H9 (cell line): ENCODE measurements around the gene ITGB8. TPM values are rescaled to one million over a fixed set of nuclear protein-coding genes. Genes with fewer than 3 reads are reported as not detected.

Experiments used
- DNase-seq: peaks from one replicate; pipeline ENCODE4 v3.0.0-alpha.2; 2017
- H2AFZ ChIP-seq: one replicate; pipeline ENCODE4 v1.6.1; 2013; ENCODE audit warnings: mild to moderate bottlenecking, low read length, control low read depth, moderate library complexity
- H2AK5ac ChIP-seq: 2 replicates; pipeline ENCODE4 v1.6.1; 2013; ENCODE audit warnings: low read length, control low read depth, mixed read lengths; ENCODE audit not compliant: insufficient read length
- H2BK120ac ChIP-seq: one replicate; pipeline ENCODE4 v1.6.1; 2013; ENCODE audit warnings: low read depth, mild to moderate bottlenecking, low read length, control low read depth, inconsistent platforms; ENCODE audit not compliant: poor library complexity, severe bottlenecking
- H2BK12ac ChIP-seq: 2 replicates; pipeline ENCODE4 v1.6.1; 2013; ENCODE audit warnings: low read length, control low read depth, mixed read lengths, low read depth; ENCODE audit not compliant: insufficient read length
- H2BK15ac ChIP-seq: 2 replicates; pipeline ENCODE4 v1.6.1; 2013; ENCODE audit warnings: low read depth, low read length, control low read depth
- H2BK20ac ChIP-seq: one replicate; pipeline ENCODE4 v1.6.1; 2013; ENCODE audit warnings: low read depth, mild to moderate bottlenecking, low read length, control low read depth, inconsistent platforms; ENCODE audit not compliant: poor library complexity, severe bottlenecking
- H2BK5ac ChIP-seq: 2 replicates; pipeline ENCODE4 v1.6.1; 2013; ENCODE audit warnings: low read length, control low read depth, mixed read lengths; ENCODE audit not compliant: insufficient read length
- H3K14ac ChIP-seq: 2 replicates; pipeline ENCODE4 v1.6.1; 2013; ENCODE audit warnings: low read length, control low read depth; ENCODE audit not compliant: insufficient read depth
- H3K18ac ChIP-seq: 2 replicates; pipeline ENCODE4 v1.6.1; 2013; ENCODE audit warnings: low read depth, mild to moderate bottlenecking, mixed read lengths, low read length, control low read depth; ENCODE audit not compliant: insufficient read length
- H3K23ac ChIP-seq: 2 replicates; pipeline ENCODE4 v1.6.1; 2013; ENCODE audit warnings: low read length, control low read depth, mixed read lengths, low read depth; ENCODE audit not compliant: insufficient read length
- H3K23me2 ChIP-seq: 2 replicates; pipeline ENCODE4 v1.6.1; 2013; ENCODE audit warnings: low read depth, mild to moderate bottlenecking, mixed read lengths, low read length, control low read depth; ENCODE audit not compliant: insufficient read length, poor library complexity, severe bottlenecking
- H3K27ac ChIP-seq: 2 replicates; pipeline ENCODE4 v1.5.1; 2013; ENCODE audit warnings: low read length, control low read depth, mixed read lengths, low read depth; ENCODE audit not compliant: insufficient read length
- H3K27me3 ChIP-seq: 2 replicates; pipeline ENCODE4 v1.6.1; 2013; ENCODE audit warnings: low read length, control low read depth, inconsistent platforms; ENCODE audit not compliant: insufficient read depth
- H3K4ac ChIP-seq: 2 replicates; pipeline ENCODE4 v1.6.1; 2013; ENCODE audit warnings: low read depth, mild to moderate bottlenecking, control low read depth, inconsistent platforms, low read length, moderate library complexity
- H3K4me1 ChIP-seq: 2 replicates; pipeline ENCODE4 v1.6.1; 2013; ENCODE audit warnings: low read length, control low read depth, inconsistent platforms; ENCODE audit not compliant: insufficient read depth
- H3K4me2 ChIP-seq: 2 replicates; pipeline ENCODE4 v1.6.1; 2013; ENCODE audit warnings: low read length, control low read depth, mixed read lengths; ENCODE audit not compliant: insufficient read length, insufficient read depth
- H3K56ac ChIP-seq: 2 replicates; pipeline ENCODE4 v1.6.1; 2013; ENCODE audit warnings: low read depth, mild to moderate bottlenecking, mixed read lengths, low read length, control low read depth; ENCODE audit not compliant: insufficient read length
- H3K79me1 ChIP-seq: 2 replicates; pipeline ENCODE4 v1.6.1; 2013; ENCODE audit warnings: low read depth, mild to moderate bottlenecking, moderate library complexity, low read length, control low read depth, inconsistent platforms; ENCODE audit not compliant: insufficient read depth, poor library complexity, severe bottlenecking
- H3K79me2 ChIP-seq: 2 replicates; pipeline ENCODE4 v1.6.1; 2013; ENCODE audit warnings: low read length, control low read depth, inconsistent platforms; ENCODE audit not compliant: insufficient read depth
- H3K9ac ChIP-seq: 2 replicates; pipeline ENCODE4 v1.6.1; 2013; ENCODE audit warnings: low read length, control low read depth, mixed read lengths; ENCODE audit not compliant: insufficient read length; ENCODE audit errors: extremely low read depth
- H3K9me3 ChIP-seq: one replicate; pipeline ENCODE4 v1.6.1; 2013; ENCODE audit warnings: low read depth, low read length, inconsistent platforms; ENCODE audit not compliant: control insufficient read depth
- H3T11ph ChIP-seq: one replicate; pipeline ENCODE4 v1.6.1; 2013; ENCODE audit warnings: mild to moderate bottlenecking, low read length, control low read depth, inconsistent platforms
- H4K20me1 ChIP-seq: one replicate; pipeline ENCODE4 v1.6.1; 2013; ENCODE audit not compliant: control insufficient read depth, insufficient read length, insufficient read depth
- H4K5ac ChIP-seq: 2 replicates; pipeline ENCODE4 v1.6.1; 2013; ENCODE audit warnings: low read depth, mild to moderate bottlenecking, mixed read lengths, low read length, control low read depth; ENCODE audit not compliant: insufficient read length
- H4K8ac ChIP-seq: replicated peaks from 2 replicates; pipeline ENCODE4 v1.6.1; 2013; ENCODE audit warnings: low read length, control low read depth, mixed read lengths, low read depth; ENCODE audit not compliant: insufficient read length
- H4K91ac ChIP-seq: 2 replicates; pipeline ENCODE4 v1.6.1; 2013; ENCODE audit warnings: low read depth, mild to moderate bottlenecking, moderate library complexity, mixed read lengths, low read length, control low read depth; ENCODE audit not compliant: insufficient read length
- H3K27ac Mint-ChIP-seq, 3 experiments: 2 replicates in 2 of 3; 3 replicates in 1 of 3; pipeline ENCODE4 v1.8.0; 2020 to 2021; ENCODE audit warnings: mixed read lengths in 3 of 3, mild to moderate bottlenecking in 1 of 3, moderate library complexity in 1 of 3
- H3K27me3 Mint-ChIP-seq: 2 replicates; pipeline ENCODE4 v1.8.0; 2021; ENCODE audit warnings: low read depth, mild to moderate bottlenecking, moderate library complexity, mixed read lengths
- H3K36me3 Mint-ChIP-seq, 3 experiments: 2 replicates in 2 of 3; 3 replicates in 1 of 3; pipeline ENCODE4 v1.8.0; 2020 to 2021; ENCODE audit warnings: low read depth in 3 of 3, mixed read lengths in 3 of 3; ENCODE audit not compliant: insufficient read depth in 1 of 3
- H3K4me1 Mint-ChIP-seq, 2 experiments: 2 replicates each; pipeline ENCODE4 v1.8.0; 2020; ENCODE audit warnings: mixed read lengths in 2 of 2
- H3K4me3 Mint-ChIP-seq, 2 experiments: 2 replicates in 1 of 2; 3 replicates in 1 of 2; pipeline ENCODE4 v1.8.0; 2020 to 2021; ENCODE audit warnings: mild to moderate bottlenecking in 2 of 2, mixed read lengths in 2 of 2, moderate library complexity in 1 of 2
- H3K9me3 Mint-ChIP-seq, 2 experiments: 2 replicates in 1 of 2; 3 replicates in 1 of 2; pipeline ENCODE4 v1.8.0; 2020; ENCODE audit warnings: mild to moderate bottlenecking in 2 of 2, mixed read lengths in 2 of 2, moderate library complexity in 1 of 2
- total RNA-seq: library from RNA; stranded (reverse); gene quantifications from 2 replicates; pipeline ENCODE4 v1.2.1, GENCODE V29; 2021
- TF ChIP-seq, protein P1 (sequence below): fragments of 200-600 bp; sonication (generic); conservative IDR thresholded peaks from 3 replicates; pipeline ENCODE4 v1.8.0; 2021; ENCODE audit warnings: antibody characterized with exemption, mild to moderate bottlenecking

The ITGB8 gene
- total RNA-seq, 1 experiment from 2014 or later = 7.6 TPM

DNA sequence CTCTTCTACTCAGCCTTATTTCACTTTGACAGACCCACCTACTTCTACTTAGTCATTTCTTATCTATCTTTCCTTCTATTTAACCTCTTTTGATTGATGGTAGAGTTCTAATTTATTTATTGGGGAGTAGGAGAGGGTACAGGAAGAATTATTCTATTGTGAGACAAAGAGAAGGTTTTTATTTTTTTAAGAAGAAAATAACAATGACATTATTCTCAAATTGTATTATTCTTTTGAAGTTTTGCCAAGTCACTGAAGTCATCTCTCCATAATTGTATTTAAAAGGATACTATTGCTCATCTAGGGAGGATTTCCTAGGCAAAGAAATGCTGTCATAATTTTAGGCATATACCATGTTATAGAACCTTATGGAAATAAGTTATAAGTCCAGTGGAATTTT, 52.7 kb downstream of the ITGB8 start:
- TF ChIP-seq, protein P1, sequence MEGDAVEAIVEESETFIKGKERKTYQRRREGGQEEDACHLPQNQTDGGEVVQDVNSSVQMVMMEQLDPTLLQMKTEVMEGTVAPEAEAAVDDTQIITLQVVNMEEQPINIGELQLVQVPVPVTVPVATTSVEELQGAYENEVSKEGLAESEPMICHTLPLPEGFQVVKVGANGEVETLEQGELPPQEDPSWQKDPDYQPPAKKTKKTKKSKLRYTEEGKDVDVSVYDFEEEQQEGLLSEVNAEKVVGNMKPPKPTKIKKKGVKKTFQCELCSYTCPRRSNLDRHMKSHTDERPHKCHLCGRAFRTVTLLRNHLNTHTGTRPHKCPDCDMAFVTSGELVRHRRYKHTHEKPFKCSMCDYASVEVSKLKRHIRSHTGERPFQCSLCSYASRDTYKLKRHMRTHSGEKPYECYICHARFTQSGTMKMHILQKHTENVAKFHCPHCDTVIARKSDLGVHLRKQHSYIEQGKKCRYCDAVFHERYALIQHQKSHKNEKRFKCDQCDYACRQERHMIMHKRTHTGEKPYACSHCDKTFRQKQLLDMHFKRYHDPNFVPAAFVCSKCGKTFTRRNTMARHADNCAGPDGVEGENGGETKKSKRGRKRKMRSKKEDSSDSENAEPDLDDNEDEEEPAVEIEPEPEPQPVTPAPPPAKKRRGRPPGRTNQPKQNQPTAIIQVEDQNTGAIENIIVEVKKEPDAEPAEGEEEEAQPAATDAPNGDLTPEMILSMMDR = no peak
- Histone ChIP-seq H3K23ac (no peak overlapping the region), H2BK120ac (no peak overlapping the region), H3K56ac (no peak overlapping the region), H4K91ac (no peak overlapping the region), H3K27ac (no peak overlapping the region), H2AFZ (no peak overlapping the region), H3K79me1 (no peaks in the 10 kb centered on the region), H2BK15ac (no peak overlapping the region), H3K23me2 (no peaks in the 10 kb centered on the region), H3K4me1 (no peaks in the 10 kb centered on the region), H3K4ac (no peak overlapping the region), H3K18ac (no peak overlapping the region), H3K14ac (no peak overlapping the region), H2BK5ac (no peak overlapping the region), H3K9me3 (no peaks in the 10 kb centered on the region), H4K20me1 (no peaks in the 10 kb centered on the region), H4K8ac (no peak overlapping the region), H4K5ac (no peak overlapping the region), H2BK12ac (no peak overlapping the region), H3T11ph (no peak overlapping the region), H2AK5ac (no peak overlapping the region), H2BK20ac (no peak overlapping the region), H3K27me3 (no peaks in the 10 kb centered on the region), H3K9ac (no peak overlapping the region), H3K4me2 (no peak overlapping the region), H3K79me2 (no peaks in the 10 kb centered on the region)
- Mint-ChIP-seq H3K36me3 (peaks cover 2 to 36% (median 13%) of the 10 kb centered on the region in 3 experiments; a peak in 5 of 7 replicates), H3K27ac (no peak overlapping the region), H3K4me1 (no peaks in the 10 kb centered on the region), H3K9me3 (no peaks in the 10 kb centered on the region), H3K4me3 (no peak overlapping the region), H3K27me3 (no peaks in the 10 kb centered on the region)
- no peak for DNase-seq
